OCI-LY3 (cell line): ENCODE data around the gene KRT23.

ENCODE experiments used
- H2AFZ ChIP-seq: fragments of 200-600, 300-600 bp; shearing (Covaris generic); 2 replicates; pipeline ENCODE4 v1.6.0; 2014; ENCODE audit warnings: antibody characterized with exemption, low read depth, low read length
- H3K27ac ChIP-seq: fragments of 200-600, 300-600 bp; sonication (generic); 2 replicates; pipeline ENCODE4 v1.5.1; 2014; ENCODE audit warnings: mild to moderate bottlenecking, low read length, moderate library complexity, mixed read lengths
- H3K27me3 ChIP-seq: fragments of 200-600, 300-600 bp; sonication (generic); 2 replicates; pipeline ENCODE4 v1.6.1; 2014; ENCODE audit warnings: low read depth, low read length, mixed read lengths
- H3K36me3 ChIP-seq: fragments of 200-600, 300-600 bp; sonication (generic); replicated peaks from 2 replicates; pipeline ENCODE3; 2014; ENCODE audit warnings: low read depth, low read length, mixed read lengths
- H3K4me1 ChIP-seq: fragments of 300-600, 200-600 bp; sonication (generic); 2 replicates; pipeline ENCODE4 v1.6.1; 2014; ENCODE audit warnings: low read length, mixed read lengths
- H3K4me2 ChIP-seq: fragments of 200-600, 300-600 bp; sonication (generic); 2 replicates; pipeline ENCODE4 v1.6.1; 2014; ENCODE audit warnings: low read length, mixed read lengths
- H3K4me3 ChIP-seq: fragments of 300-600, 200-600 bp; sonication (generic); 2 replicates; pipeline ENCODE4 v1.5.1; 2014; ENCODE audit warnings: antibody characterized with exemption, mild to moderate bottlenecking, low read length, moderate library complexity
- H3K79me2 ChIP-seq: fragments of 300-600, 200-600 bp; shearing (Covaris generic); 2 replicates; pipeline ENCODE4 v1.6.1; 2014; ENCODE audit warnings: mild to moderate bottlenecking, low read length, mixed read lengths
- H3K9ac ChIP-seq: fragments of 300-600, 200-600 bp; shearing (Covaris generic); 2 replicates; pipeline ENCODE4 v1.6.0; 2014; ENCODE audit warnings: mild to moderate bottlenecking, low read length, moderate library complexity
- H3K9me3 ChIP-seq: fragments of 200-600, 300-600 bp; shearing (Covaris generic); 2 replicates; pipeline ENCODE4 v1.6.1; 2014; ENCODE audit warnings: low read length, mixed read lengths; ENCODE audit not compliant: insufficient read depth
- H4K20me1 ChIP-seq: fragments of 200-600, 300-600 bp; sonication (generic); 2 replicates; pipeline ENCODE4 v1.6.1; 2016; ENCODE audit warnings: low read length, mixed read lengths; ENCODE audit not compliant: insufficient read depth
- EZH2phosphoT487 ChIP-seq: fragments of 200-600 bp; shearing (Covaris generic); IDR thresholded peaks from 2 replicates; pipeline ENCODE4 v1.6.1; 2018; ENCODE audit warnings: antibody characterized with exemption, mixed run types, low read depth
- TF ChIP-seq, protein P1 (sequence below): fragments of 200-600, 300-600 bp; sonication (generic); IDR thresholded peaks from 2 replicates; pipeline ENCODE4 v1.5.1; 2014; ENCODE audit warnings: antibody characterized with exemption, low read length, low read depth

KRT23 gene

DNA sequence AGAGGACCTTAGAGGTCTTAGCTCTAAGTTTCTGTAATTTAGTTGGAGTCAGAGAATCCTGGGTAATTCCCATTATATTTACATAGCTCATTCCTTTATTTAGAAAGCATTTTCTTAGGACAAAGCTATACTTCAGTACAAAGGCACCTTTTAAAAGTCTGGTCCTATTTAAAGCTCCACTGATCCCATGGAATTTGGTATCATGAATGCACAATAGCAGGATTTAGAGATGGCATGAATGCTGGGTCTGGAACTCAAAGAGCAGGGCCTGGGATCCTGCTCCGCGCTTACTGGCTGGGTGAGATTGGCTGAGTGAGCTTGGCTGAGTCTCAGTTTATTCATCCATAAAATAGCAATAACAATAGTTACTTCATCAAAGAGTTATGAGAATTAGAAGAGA is 4.8 kb downstream of the KRT23 start:
- H2AFZ ChIP-seq: no peak overlapping the region
- H4K20me1 ChIP-seq: no peaks in the 10 kb centered on the region
- no peak overlapping the region for H3K9ac ChIP-seq
- H3K27ac ChIP-seq: no peak overlapping the region
- no peak overlapping the region for H3K4me2 ChIP-seq
- H3K4me1 ChIP-seq: no peaks in the 10 kb centered on the region
- no peaks in the 10 kb centered on the region for H3K79me2 ChIP-seq
- no peaks in the 10 kb centered on the region for H3K9me3 ChIP-seq
- no peak overlapping the region for H3K4me3 ChIP-seq
- TF ChIP-seq, protein P1, sequence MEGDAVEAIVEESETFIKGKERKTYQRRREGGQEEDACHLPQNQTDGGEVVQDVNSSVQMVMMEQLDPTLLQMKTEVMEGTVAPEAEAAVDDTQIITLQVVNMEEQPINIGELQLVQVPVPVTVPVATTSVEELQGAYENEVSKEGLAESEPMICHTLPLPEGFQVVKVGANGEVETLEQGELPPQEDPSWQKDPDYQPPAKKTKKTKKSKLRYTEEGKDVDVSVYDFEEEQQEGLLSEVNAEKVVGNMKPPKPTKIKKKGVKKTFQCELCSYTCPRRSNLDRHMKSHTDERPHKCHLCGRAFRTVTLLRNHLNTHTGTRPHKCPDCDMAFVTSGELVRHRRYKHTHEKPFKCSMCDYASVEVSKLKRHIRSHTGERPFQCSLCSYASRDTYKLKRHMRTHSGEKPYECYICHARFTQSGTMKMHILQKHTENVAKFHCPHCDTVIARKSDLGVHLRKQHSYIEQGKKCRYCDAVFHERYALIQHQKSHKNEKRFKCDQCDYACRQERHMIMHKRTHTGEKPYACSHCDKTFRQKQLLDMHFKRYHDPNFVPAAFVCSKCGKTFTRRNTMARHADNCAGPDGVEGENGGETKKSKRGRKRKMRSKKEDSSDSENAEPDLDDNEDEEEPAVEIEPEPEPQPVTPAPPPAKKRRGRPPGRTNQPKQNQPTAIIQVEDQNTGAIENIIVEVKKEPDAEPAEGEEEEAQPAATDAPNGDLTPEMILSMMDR: no peak
- no peak for TF ChIP-seq EZH2phosphoT487
- peaks cover 44% of the 10 kb centered on the region for H3K27me3 ChIP-seq
- H3K36me3 ChIP-seq: no peaks in the 10 kb centered on the region

DNA sequence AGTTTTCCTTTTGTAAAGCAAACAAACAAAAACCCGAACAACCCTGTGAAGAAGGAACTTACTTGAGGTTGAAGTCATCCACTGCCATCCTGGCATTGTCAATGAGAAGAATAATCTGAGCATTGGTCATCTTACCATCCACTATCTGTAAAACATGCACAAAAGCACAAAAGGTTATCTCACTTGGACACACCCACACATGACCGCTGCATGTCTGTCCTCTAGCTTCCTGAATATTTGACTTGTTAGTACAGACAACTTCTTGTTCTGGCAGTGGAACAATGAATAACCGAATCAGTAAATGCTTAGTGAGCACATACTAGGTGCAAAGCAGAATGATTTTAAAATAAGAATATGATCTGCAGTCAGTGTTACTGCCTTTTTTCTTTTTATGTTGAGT is 6.1 kb downstream of the KRT23 start:
- Histone ChIP-seq H3K9me3 (no peaks in the 10 kb centered on the region), H3K9ac (no peak overlapping the region), H3K36me3 (no peaks in the 10 kb centered on the region), H3K27ac (no peak overlapping the region), H4K20me1 (no peaks in the 10 kb centered on the region), H3K27me3 (peaks cover 45% of the 10 kb centered on the region), H3K4me3 (no peak overlapping the region), H3K4me1 (no peaks in the 10 kb centered on the region), H3K4me2 (no peak overlapping the region), H2AFZ (no peak overlapping the region), H3K79me2 (no peaks in the 10 kb centered on the region)
- TF ChIP-seq EZH2phosphoT487: no peak
- TF ChIP-seq, protein P1: no peak

DNA sequence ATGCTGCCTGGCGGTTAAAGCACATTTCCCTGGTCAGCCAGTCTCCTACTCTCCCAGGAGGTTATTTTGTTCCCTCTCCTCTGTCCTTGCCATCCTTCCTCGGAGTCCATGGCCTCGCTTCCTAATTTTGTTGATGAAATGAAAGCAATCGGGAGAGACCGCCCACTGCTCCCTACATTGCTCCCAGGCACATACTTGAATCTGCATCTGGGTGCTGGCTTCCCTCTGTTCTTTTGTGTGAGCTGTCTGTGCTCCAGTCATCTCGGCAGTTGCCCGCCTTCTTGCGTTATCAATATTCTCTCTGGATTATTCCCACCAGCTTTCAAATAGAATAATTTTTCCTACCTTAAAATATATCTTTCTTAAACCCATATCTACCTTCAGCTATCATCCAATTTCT is 11.1 kb downstream of the KRT23 start:
- Histone ChIP-seq H3K9me3 (no peaks in the 10 kb centered on the region), H3K27ac (no peak overlapping the region), H3K4me1 (no peaks in the 10 kb centered on the region), H4K20me1 (no peaks in the 10 kb centered on the region), H2AFZ (no peak overlapping the region), H3K9ac (no peak overlapping the region), H3K27me3 (peaks cover 39% of the 10 kb centered on the region; the same call in 1 of the 2 replicates), H3K4me3 (no peak overlapping the region), H3K79me2 (no peaks in the 10 kb centered on the region), H3K4me2 (no peak overlapping the region), H3K36me3 (no peaks in the 10 kb centered on the region)
- TF ChIP-seq, protein P1: no peak
- no peak for TF ChIP-seq EZH2phosphoT487

DNA sequence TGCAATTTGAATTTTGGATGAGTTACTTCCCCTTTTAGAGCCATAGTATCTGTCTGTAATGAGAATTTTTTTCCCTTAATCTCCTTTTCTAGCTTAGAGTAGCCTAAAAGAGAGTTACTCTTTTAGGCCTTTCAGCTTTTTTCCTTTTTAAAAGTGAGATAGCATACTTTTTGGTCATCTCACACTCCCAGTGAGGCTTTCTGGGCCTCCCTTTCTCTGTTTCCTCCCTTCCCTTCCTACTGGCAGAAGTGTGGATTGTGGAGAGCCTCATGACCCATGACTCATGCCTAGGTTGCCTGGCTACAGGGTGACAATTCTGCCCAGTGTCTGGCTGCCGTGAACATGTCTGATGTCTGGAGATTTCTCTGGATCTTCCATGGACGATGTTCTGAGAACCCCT is 15.2 kb downstream of the KRT23 start:
- TF ChIP-seq EZH2phosphoT487: no peak
- TF ChIP-seq, protein P1: no peak
- Histone ChIP-seq H3K27ac (no peak overlapping the region), H3K4me2 (no peak overlapping the region), H3K9me3 (no peaks in the 10 kb centered on the region), H3K4me1 (no peaks in the 10 kb centered on the region), H3K27me3 (peaks cover 32% of the 10 kb centered on the region; the same call in 1 of the 2 replicates), H3K36me3 (no peaks in the 10 kb centered on the region), H3K9ac (no peak overlapping the region), H3K79me2 (no peaks in the 10 kb centered on the region), H2AFZ (no peak overlapping the region), H3K4me3 (no peak overlapping the region), H4K20me1 (no peaks in the 10 kb centered on the region)
